ENCODE measurements around the gene ZAR1L. TPM values are rescaled to one million over a fixed set of nuclear protein-coding genes. Genes with fewer than 3 reads are reported as not detected.

ZAR1L gene
- total RNA-seq, 2 experiments from 2014 or later: not detected

DNA sequence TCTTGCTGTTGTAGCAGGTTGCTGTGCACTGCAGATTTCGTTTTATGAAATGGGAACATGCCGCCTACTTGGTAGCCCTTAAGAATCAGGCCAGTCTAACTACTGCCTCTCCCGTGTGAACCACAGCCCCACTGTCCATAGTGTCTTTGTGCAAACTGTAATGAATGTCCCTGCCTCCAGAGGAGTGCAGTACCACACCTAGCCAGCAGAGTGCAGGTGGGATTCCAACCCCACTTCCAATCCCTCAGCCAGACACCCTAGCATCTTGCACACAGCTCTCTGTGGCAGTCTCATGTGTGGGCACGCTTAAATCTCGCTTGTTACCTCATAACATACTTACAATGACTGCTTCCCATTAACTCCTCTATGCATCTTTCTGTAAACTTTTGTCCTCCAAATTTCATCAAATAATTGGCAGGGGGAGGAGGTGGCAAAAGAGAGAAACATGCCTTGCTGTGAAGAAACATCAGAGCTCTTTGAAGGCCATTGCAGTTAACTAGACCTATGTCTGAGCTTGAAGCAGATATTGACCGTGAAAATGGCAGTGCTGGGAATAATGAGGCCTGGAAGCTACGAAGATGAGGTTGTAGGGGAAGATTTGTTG, 47.2 kb downstream of the ZAR1L start:
- H3K27me3 Mint-ChIP-seq: no peaks in the 10 kb centered on the region
- H3K4me3 Mint-ChIP-seq: no peak overlapping the region
- peaks cover 2% of the 10 kb centered on the region for H3K36me3 Mint-ChIP-seq
- POLR2A ChIA-PET: no interaction called here
- peaks cover 6% of the 10 kb centered on the region for H3K4me1 Mint-ChIP-seq (ENCODE audit: low read depth)
- no peak overlapping the region for H3K27ac Mint-ChIP-seq
- no peaks in the 10 kb centered on the region for H3K9me3 Mint-ChIP-seq
- peak; percentile 69 for DNase-seq
- intact Hi-C loops (cut with micrococcal nuclease): loop anchor here (1.0 to 2.0 kb wide), 2 partner anchors 42 to 175 kb away; no protein-coding TSS in a partner anchor
- CTCF ChIA-PET: interaction anchor here (0.6 to 3.8 kb wide), 17 partner anchors 8 to 318 kb away, joined by 3 to 18 read pairs (median 4); partner anchors contain the start of genes BRCA2 and ZAR1L

DNA sequence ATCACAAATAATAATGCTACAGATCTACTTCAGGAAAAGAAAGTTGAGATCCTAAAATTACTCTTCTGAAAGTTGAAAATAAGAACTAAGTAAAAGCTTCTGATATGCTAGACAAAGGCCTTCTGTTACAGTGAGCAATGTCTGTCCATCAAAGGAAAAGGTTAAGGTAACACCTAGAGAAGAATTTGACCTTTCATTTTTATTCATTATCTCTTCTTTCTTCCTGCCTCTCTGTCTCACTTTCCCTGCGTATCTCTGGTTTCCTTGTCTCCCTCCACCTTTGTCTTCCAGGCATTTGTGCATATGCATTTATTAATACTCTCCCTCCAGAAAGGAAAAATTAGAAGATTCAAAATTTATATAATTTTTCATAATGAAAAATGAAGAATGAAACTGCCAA, 49.0 kb downstream of the ZAR1L start:
- Mint-ChIP-seq H3K27me3 (no peaks in the 10 kb centered on the region), H3K27ac (no peak overlapping the region), H3K4me3 (no peak overlapping the region), H3K36me3 (no peaks in the 10 kb centered on the region), H3K9me3 (no peaks in the 10 kb centered on the region), H3K4me1 (ENCODE audit: low read depth) (no peaks in the 10 kb centered on the region)
- DNase-seq: no peak
- ChIA-PET CTCF (no interaction called here), POLR2A (no interaction called here)
- intact Hi-C loops (cut with micrococcal nuclease): no loop called here

DNA sequence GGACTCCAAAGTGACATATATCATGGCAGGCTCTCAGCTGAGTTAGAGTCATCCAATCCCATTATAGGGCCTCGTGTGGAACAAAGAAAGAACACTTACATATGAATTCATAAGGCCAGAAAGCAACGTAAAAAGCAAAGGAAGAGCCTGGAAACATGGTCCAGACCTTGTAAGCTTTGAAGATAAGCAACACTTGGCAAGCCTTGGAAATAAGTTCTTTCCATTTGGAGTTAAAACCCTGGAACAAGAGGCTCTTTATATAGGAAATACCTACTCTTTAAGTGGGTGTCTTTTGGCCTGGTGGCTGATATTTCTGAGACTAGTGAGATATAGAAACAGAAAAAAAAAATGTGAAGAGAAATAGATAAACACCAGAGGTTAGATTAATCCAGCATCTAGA, 49.4 kb downstream of the ZAR1L start:
- DNase-seq: no peak
- H3K9me3 Mint-ChIP-seq: no peaks in the 10 kb centered on the region
- no peaks in the 10 kb centered on the region for H3K27me3 Mint-ChIP-seq
- H3K4me3 Mint-ChIP-seq: no peak overlapping the region
- ChIA-PET POLR2A (no interaction called here), CTCF (interaction anchor here (2.3 kb wide), 1 partner anchor 19 kb away, joined by 7 read pairs; no protein-coding TSS in a partner anchor)
- no peak overlapping the region for H3K27ac Mint-ChIP-seq
- intact Hi-C loops (cut with micrococcal nuclease): no loop called here
- no peaks in the 10 kb centered on the region for H3K4me1 Mint-ChIP-seq (ENCODE audit: low read depth)
- no peaks in the 10 kb centered on the region for H3K36me3 Mint-ChIP-seq

DNA sequence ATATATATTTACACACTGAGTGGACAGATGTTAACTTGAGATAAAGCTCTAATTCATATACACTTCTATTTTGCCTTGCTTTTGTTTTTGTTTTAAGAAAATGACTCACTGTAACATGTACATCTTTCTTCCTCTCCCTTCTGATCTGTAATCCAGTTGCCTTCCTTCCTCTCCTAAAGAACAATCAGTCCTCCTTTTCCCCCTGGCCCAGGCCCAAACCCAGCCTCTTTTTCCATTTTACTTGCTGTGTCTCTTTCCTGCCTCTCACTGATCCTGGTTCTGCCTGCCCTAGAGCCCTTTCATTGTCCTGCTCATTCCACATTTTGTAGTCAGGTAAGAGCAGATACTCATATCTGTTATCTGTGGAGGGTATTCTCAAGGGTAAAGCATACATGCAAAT, 50.8 kb downstream of the ZAR1L start:
- DNase-seq: no peak
- H3K4me3 Mint-ChIP-seq: no peak overlapping the region
- H3K9me3 Mint-ChIP-seq: no peaks in the 10 kb centered on the region
- no peaks in the 10 kb centered on the region for H3K36me3 Mint-ChIP-seq
- no peaks in the 10 kb centered on the region for H3K27me3 Mint-ChIP-seq
- no peak overlapping the region for H3K27ac Mint-ChIP-seq
- ChIA-PET POLR2A (no interaction called here), CTCF (interaction anchor here (0.7 to 2.3 kb wide), 2 partner anchors 17 to 25 kb away, joined by 5 to 7 read pairs; no protein-coding TSS in a partner anchor)
- intact Hi-C loops (cut with micrococcal nuclease): no loop called here
- H3K4me1 Mint-ChIP-seq (ENCODE audit: low read depth): no peaks in the 10 kb centered on the region

DNA sequence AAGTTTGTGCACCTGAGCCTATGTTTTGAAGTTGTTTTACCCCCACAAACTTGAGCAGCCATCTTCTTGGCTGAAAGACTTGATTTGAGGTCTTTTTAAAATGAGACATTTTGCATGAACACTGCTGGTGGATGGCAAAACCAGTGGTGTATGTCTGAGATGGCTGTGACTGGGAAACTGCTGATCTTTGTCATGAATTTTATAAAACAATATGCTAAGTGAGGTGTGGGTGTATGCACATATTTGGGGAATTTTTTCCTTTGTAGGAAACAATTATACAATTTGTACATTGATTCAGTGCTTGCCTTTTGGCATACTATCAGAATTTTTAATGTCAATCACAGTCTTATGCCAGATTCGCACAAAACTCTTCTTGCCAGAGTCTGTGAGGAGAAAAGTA, 52.5 kb downstream of the ZAR1L start:
- no peak for DNase-seq
- ChIA-PET CTCF (no interaction called here), POLR2A (no interaction called here)
- no peak overlapping the region for H3K4me3 Mint-ChIP-seq
- intact Hi-C loops (cut with micrococcal nuclease): no loop called here
- H3K27ac Mint-ChIP-seq: no peak overlapping the region
- H3K36me3 Mint-ChIP-seq: no peaks in the 10 kb centered on the region
- no peaks in the 10 kb centered on the region for H3K4me1 Mint-ChIP-seq (ENCODE audit: low read depth)
- H3K27me3 Mint-ChIP-seq: no peaks in the 10 kb centered on the region
- no peaks in the 10 kb centered on the region for H3K9me3 Mint-ChIP-seq

DNA sequence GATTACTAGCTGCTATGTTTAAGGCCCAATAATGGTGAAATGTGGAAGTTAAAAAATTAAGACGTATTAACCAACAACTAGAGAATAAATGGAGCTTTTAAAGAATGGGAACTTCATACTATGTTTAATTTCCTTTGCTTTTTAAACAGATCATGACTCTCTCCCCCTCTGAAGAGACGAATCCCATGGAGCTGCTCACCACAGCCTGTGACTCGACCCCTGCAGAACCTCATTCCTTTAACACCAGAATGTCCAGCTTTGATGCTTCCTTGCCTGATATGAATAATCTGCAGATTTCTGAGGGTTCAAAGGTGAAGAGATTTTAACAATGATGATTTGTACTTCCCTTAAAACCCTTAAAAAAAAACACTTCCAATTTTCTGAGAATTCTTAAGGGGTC, 53.0 kb downstream of the ZAR1L start:
- H3K27ac Mint-ChIP-seq: no peak overlapping the region
- ChIA-PET CTCF (interaction anchor here (0.7 kb wide), 1 partner anchor 10 kb away, joined by 3 read pairs; no protein-coding TSS in a partner anchor), POLR2A (no interaction called here)
- H3K27me3 Mint-ChIP-seq: no peaks in the 10 kb centered on the region
- no peak overlapping the region for H3K4me3 Mint-ChIP-seq
- intact Hi-C loops (cut with micrococcal nuclease): no loop called here
- H3K36me3 Mint-ChIP-seq: no peaks in the 10 kb centered on the region
- no peaks in the 10 kb centered on the region for H3K9me3 Mint-ChIP-seq
- no peak for DNase-seq
- no peaks in the 10 kb centered on the region for H3K4me1 Mint-ChIP-seq (ENCODE audit: low read depth)

DNA sequence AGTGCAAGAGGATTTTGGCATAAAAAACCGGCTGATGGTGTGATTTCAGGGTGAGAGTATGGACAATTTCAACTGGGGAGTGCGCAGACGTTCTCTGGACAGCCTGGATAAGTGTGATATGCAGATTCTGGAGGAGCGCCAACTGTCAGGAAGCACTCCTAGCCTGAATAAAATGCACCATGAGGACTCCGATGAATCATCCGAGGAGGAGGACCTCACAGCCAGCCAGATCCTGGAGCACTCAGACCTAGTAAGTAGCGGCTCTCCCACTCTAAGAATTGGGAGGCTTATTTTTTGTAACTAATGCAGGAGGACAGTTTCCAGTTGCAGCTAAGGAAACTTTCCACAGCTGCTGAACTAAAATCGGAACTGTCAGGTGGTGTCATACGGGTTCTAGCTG, 53.6 kb downstream of the ZAR1L start:
- no peaks in the 10 kb centered on the region for H3K9me3 Mint-ChIP-seq
- intact Hi-C loops (cut with micrococcal nuclease): no loop called here
- CTCF ChIA-PET: interaction anchor here (0.7 kb wide), 1 partner anchor 9 kb away, joined by 3 read pairs; no protein-coding TSS in a partner anchor
- H3K4me1 Mint-ChIP-seq (ENCODE audit: low read depth): no peaks in the 10 kb centered on the region
- no peak for DNase-seq
- no peaks in the 10 kb centered on the region for H3K36me3 Mint-ChIP-seq
- POLR2A ChIA-PET: no interaction called here
- no peak overlapping the region for H3K4me3 Mint-ChIP-seq
- H3K27me3 Mint-ChIP-seq: no peaks in the 10 kb centered on the region
- H3K27ac Mint-ChIP-seq: no peak overlapping the region

DNA sequence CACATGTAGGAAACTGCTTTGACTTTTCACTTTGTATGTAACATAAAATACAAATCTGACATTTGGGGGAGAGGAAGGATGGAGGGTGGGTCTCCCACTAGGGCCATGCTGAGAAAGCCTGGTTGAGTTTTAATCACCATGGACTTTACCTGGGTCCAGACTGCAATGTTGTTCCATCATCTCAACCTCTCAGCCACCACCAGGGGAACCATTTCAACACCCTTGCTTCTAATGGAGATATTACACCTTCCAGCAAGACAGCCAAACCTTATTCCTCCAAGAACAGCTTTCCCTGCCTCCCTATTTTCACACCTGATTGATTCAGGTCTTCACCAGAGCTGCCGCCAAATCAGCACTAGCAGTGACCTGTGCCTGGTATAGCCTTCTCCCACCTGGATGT, 56.0 kb downstream of the ZAR1L start:
- H3K4me3 Mint-ChIP-seq: no peak overlapping the region
- no peak for DNase-seq
- H3K27ac Mint-ChIP-seq: no peak overlapping the region
- no peaks in the 10 kb centered on the region for H3K9me3 Mint-ChIP-seq
- ChIA-PET POLR2A (no interaction called here), CTCF (interaction anchor here (0.8 to 1.6 kb wide), 2 partner anchors 12 to 15 kb away, joined by 3 read pairs; no protein-coding TSS in a partner anchor)
- no peaks in the 10 kb centered on the region for H3K27me3 Mint-ChIP-seq
- intact Hi-C loops (cut with micrococcal nuclease): no loop called here
- H3K4me1 Mint-ChIP-seq (ENCODE audit: low read depth): no peaks in the 10 kb centered on the region
- no peaks in the 10 kb centered on the region for H3K36me3 Mint-ChIP-seq

DNA sequence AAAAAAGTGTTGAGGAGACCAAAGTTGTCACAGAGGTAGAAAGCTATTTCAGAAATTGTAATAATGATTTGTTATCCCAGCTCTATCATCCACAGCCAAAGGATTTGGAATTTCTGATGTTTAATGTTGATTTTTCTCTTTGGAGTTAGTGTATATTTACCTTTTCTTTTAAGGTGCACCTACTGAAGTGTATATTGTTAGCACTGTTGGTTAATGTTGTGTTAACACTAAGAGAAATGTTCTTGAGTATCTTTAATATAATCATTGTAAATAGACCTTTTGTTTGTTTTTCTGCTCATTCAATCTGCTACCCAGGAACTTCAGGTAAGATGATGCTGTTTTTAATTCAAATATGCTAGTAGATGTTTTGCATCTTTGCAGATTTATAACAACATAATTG, 57.5 kb downstream of the ZAR1L start:
- no peaks in the 10 kb centered on the region for H3K27me3 Mint-ChIP-seq
- H3K9me3 Mint-ChIP-seq: no peaks in the 10 kb centered on the region
- intact Hi-C loops (cut with micrococcal nuclease): no loop called here
- no peaks in the 10 kb centered on the region for H3K36me3 Mint-ChIP-seq
- ChIA-PET POLR2A (no interaction called here), CTCF (no interaction called here)
- H3K27ac Mint-ChIP-seq: no peak overlapping the region
- H3K4me3 Mint-ChIP-seq: no peak overlapping the region
- no peak for DNase-seq
- H3K4me1 Mint-ChIP-seq (ENCODE audit: low read depth): no peaks in the 10 kb centered on the region

DNA sequence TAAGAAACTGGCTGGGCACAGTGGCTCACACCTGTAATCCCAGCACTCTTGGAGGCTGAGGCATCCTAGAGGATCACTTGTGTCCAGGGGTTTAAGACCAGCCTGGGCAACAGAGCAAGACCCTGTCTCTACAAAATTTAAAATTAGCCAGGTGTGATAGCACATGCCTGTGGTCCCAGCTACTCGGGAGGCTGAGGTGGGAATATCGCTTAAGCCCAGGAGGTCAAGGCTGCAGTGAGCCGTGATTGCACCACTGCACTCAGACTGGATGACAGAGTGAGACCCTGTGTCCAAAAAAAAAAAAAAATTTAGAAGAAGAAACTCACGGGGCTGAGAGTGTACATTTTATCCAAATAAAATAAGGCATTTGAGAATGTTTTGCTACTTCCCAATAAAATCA, 58.9 kb downstream of the ZAR1L start:
- no peaks in the 10 kb centered on the region for H3K4me1 Mint-ChIP-seq (ENCODE audit: low read depth)
- intact Hi-C loops (cut with micrococcal nuclease): no loop called here
- no peak overlapping the region for H3K4me3 Mint-ChIP-seq
- ChIA-PET POLR2A (interaction anchor here (0.6 kb wide), 1 partner anchor 25 kb away, joined by 3 read pairs; no protein-coding TSS in a partner anchor), CTCF (no interaction called here)
- H3K27ac Mint-ChIP-seq: no peak overlapping the region
- H3K36me3 Mint-ChIP-seq: no peaks in the 10 kb centered on the region
- no peaks in the 10 kb centered on the region for H3K27me3 Mint-ChIP-seq
- H3K9me3 Mint-ChIP-seq: no peaks in the 10 kb centered on the region
- no peak for DNase-seq

DNA sequence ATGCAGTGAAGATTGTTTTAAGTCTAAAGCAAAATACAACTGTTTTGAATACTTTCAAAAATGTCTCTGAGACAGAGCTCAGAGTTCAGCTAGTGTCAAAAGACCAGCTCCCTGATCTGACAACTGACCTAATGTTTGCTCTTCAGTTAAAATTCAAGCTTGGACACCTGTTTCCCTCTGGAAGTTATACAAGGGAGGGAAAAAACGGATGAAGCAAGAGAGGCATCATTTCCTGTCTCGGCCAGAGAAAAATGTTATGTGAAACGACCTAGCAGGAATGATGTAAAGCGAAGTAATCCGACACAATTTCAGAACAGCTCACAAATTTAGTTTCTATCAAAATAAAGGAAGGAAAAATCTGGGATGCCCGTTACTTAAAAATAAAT, 59.4 kb downstream of the ZAR1L start:
- Mint-ChIP-seq H3K4me3 (no peak overlapping the region), H3K4me1 (ENCODE audit: low read depth) (no peaks in the 10 kb centered on the region), H3K27me3 (no peaks in the 10 kb centered on the region), H3K9me3 (no peaks in the 10 kb centered on the region), H3K27ac (no peak overlapping the region), H3K36me3 (no peaks in the 10 kb centered on the region)
- POLR2A ChIA-PET: no interaction called here
- DNase-seq: no peak
- intact Hi-C loops (cut with micrococcal nuclease): no loop called here
- CTCF ChIA-PET: interaction anchor here (1.6 kb wide), 1 partner anchor 9 kb away, joined by 10 read pairs; no protein-coding TSS in a partner anchor

DNA sequence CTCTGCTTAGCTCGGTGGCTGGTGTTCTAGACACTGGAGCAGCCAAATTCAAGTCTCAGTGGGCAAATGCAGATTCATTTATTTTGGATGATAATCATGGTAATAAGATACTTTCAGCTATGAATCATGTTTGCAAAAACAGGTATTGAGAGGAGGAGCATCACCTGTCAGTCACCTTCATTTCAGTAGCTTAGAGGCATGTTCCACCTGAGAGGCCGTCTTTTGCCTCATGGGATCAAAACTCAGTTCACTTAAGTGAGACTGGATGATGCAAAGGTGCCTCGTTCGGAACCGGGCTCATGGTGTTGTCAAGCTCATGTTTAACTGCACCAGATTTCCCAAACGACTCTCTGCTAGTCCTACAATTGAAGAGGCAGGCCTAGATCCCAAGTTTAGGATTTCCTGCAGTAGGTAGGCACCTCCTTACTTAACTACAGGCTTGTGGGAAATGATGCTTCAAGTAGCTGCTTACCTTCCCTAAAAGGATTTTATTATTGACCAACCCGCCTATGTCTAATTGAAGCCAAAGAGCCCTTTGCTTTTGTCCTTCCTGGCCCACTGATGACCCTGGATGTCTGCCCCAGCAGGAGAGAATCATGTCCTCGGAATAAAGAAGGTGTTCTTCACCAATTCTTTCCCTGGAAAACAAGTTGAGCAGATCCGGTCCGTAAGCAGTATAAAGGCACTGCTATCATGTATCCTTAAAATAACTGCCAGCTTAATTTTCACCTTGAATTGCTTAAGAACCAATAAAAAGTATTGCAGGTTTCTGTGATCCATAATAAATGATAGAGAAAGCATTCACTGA, 60.0 kb downstream of the ZAR1L start:
- intact Hi-C loops (cut with micrococcal nuclease): no loop called here
- ChIA-PET POLR2A (no interaction called here), CTCF (interaction anchor here (1.6 kb wide), 1 partner anchor 9 kb away, joined by 10 read pairs; no protein-coding TSS in a partner anchor)
- Mint-ChIP-seq H3K9me3 (no peaks in the 10 kb centered on the region), H3K4me3 (no peak overlapping the region), H3K4me1 (ENCODE audit: low read depth) (no peaks in the 10 kb centered on the region), H3K36me3 (no peaks in the 10 kb centered on the region), H3K27me3 (no peaks in the 10 kb centered on the region), H3K27ac (no peak overlapping the region)
- DNase-seq: no peak
